HCT116 (cell line): ENCODE measurements around the gene FES. TPM values are rescaled to one million over a fixed set of nuclear protein-coding genes. Genes with fewer than 3 reads are reported as not detected.

Experiments
- ATAC-seq: fragments of 200-7000 bp; cut with Tn5 transposase; 2 replicates; pipeline ENCODE4 v1.9.1; 2020; ENCODE audit warnings: mild to moderate bottlenecking, moderate library complexity
- BruUV-seq: library from RNA; stranded (reverse); fragments of 400-500 nt; replicated peaks from 2 replicates; lab custom pipeline; 2021; lab: Mats Ljungman, UMichigan
- CTCF ChIA-PET: fragments of 300-600 bp; sonication (Branson Sonifier 250); formaldehyde crosslinking; loops from one replicate; lab custom pipeline; 2021; ENCODE audit warnings: antibody characterized with exemption; lab: Charles Lee
- POLR2A ChIA-PET: fragments of 300-600, 350-600 bp; sonication (Branson Sonifier 250); formaldehyde crosslinking; loops from one replicate; lab custom pipeline; 2021; ENCODE audit warnings: antibody characterized with exemption; lab: Charles Lee
- RAD21 ChIA-PET, 2 experiments: fragments of 300-600 bp; sonication (Branson Sonifier 250); formaldehyde crosslinking; loops; one replicate each; lab custom pipeline; 2023; ENCODE audit warnings: low total read pairs in 2 of 2; ENCODE audit not compliant: uncharacterized antibody in 2 of 2, unreplicated experiment in 2 of 2, low non-redundant PET in 1 of 2; lab: Charles Lee
- DNase-seq: peaks from one replicate; pipeline ENCODE4 v3.0.0-alpha.2; 2010; ENCODE audit warnings: low read depth, low spot score
- H2AFZ ChIP-seq: fragments of 200-600 bp; shearing (Covaris generic), sonication (generic); 2 replicates; pipeline ENCODE4 v1.6.1; 2017; ENCODE audit warnings: low read depth, mixed run types, mixed read lengths, antibody characterized with exemption, low read length; ENCODE audit not compliant: poor library complexity, severe bottlenecking
- H3K27ac ChIP-seq: 2 replicates; pipeline ENCODE4 v1.5.1; 2012; ENCODE audit warnings: low read depth, low read length
- H3K27me3 ChIP-seq: fragments of 200-600 bp; sonication (generic); 2 replicates; pipeline ENCODE4 v1.6.1; 2016; ENCODE audit warnings: mixed run types, low read length, mixed read lengths; ENCODE audit not compliant: insufficient read depth
- H3K36me3 ChIP-seq, 2 experiments: fragments of 200-500 bp in 1 of 2; fragments of 200-600 bp in 1 of 2; sonication (Bioruptor generic) in 1 of 2; sonication (generic) in 1 of 2; 2 replicates each; pipeline versions ENCODE4 v1.5.1 to v1.6.1; 2014 to 2016; ENCODE audit warnings: low read length in 2 of 2, inconsistent platforms in 1 of 2, mixed read lengths in 1 of 2, mixed run types in 1 of 2; ENCODE audit not compliant: insufficient read depth in 2 of 2, control insufficient read depth in 1 of 2
- H3K4me1 ChIP-seq, 2 experiments: fragments of 200-600 bp in 1 of 2; sonication (generic) in 1 of 2; 2 replicates each; pipeline versions ENCODE4 v1.5.1 to v1.6.1; 2012 to 2017; ENCODE audit warnings: low read length in 2 of 2, inconsistent platforms in 1 of 2, mild to moderate bottlenecking in 1 of 2, mixed read lengths in 1 of 2, mixed run types in 1 of 2, moderate library complexity in 1 of 2; ENCODE audit not compliant: insufficient read depth in 2 of 2, control insufficient read depth in 1 of 2
- H3K4me2 ChIP-seq: fragments of 200-600 bp; sonication (generic); 2 replicates; pipeline ENCODE4 v1.6.1; 2017; ENCODE audit warnings: mixed run types, low read length, mixed read lengths
- H3K4me3 ChIP-seq, 2 experiments: fragments of 200-600 bp in 1 of 2; sonication (generic) in 1 of 2; replicated peaks in 1 of 2; 2 replicates each; pipeline ENCODE4 v1.5.1; 2011 to 2016; ENCODE audit warnings: low read length in 2 of 2, control low read depth in 1 of 2, low read depth in 1 of 2, mild to moderate bottlenecking in 1 of 2, mixed read lengths in 1 of 2, mixed run types in 1 of 2
- H3K79me2 ChIP-seq: fragments of 200-600 bp; sonication (generic); 2 replicates; pipeline ENCODE4 v1.6.1; 2017; ENCODE audit warnings: mild to moderate bottlenecking, mixed run types, low read length, moderate library complexity, mixed read lengths; ENCODE audit not compliant: insufficient read depth
- H3K9ac ChIP-seq: fragments of 200-600 bp; sonication (generic); 2 replicates; pipeline ENCODE4 v1.6.1; 2016; ENCODE audit warnings: low read length, mixed read lengths
- H3K9me2 ChIP-seq: fragments of 200-600 bp; sonication (generic), shearing (Covaris generic); 2 replicates; pipeline ENCODE4 v1.6.1; 2017; ENCODE audit warnings: mixed run types, mild to moderate bottlenecking, moderate library complexity; ENCODE audit not compliant: insufficient read depth
- H3K9me3 ChIP-seq, 2 experiments: fragments of 200-500 bp in 1 of 2; fragments of 200-600 bp in 1 of 2; sonication (Bioruptor generic) in 1 of 2; sonication (generic) in 1 of 2; 2 replicates each; pipeline ENCODE4 v1.6.1; 2014 to 2017; ENCODE audit warnings: low read length in 2 of 2, mixed read lengths in 2 of 2, inconsistent platforms in 1 of 2, low read depth in 1 of 2, mild to moderate bottlenecking in 1 of 2, mixed run types in 1 of 2, moderate library complexity in 1 of 2; ENCODE audit not compliant: control insufficient read depth in 1 of 2, insufficient read depth in 1 of 2
- H4K20me1 ChIP-seq: fragments of 200-600 bp; sonication (generic), shearing (Covaris generic); 2 replicates; pipeline ENCODE4 v1.6.1; 2017; ENCODE audit warnings: mixed run types, mild to moderate bottlenecking, moderate library complexity; ENCODE audit not compliant: insufficient read depth
- ATF3 ChIP-seq: IDR thresholded peaks from 2 replicates; pipeline ENCODE4 v1.6.1; 2012
- CBX3 ChIP-seq: IDR thresholded peaks from 2 replicates; pipeline ENCODE4 v1.6.1; 2012; ENCODE audit warnings: low read depth
- CEBPB ChIP-seq: IDR thresholded peaks from 2 replicates; pipeline ENCODE4 v1.6.1; 2012; ENCODE audit warnings: low read depth
- CTCF ChIP-seq, 3 experiments: fragments of 200-600 bp in 1 of 3; sonication (generic) in 1 of 3; IDR thresholded peaks in 2 of 3; conservative IDR thresholded peaks in 1 of 3; 2 replicates each; pipeline ENCODE4 v1.5.1; 2012 to 2017; ENCODE audit warnings: low read depth in 2 of 3, low read length in 2 of 3, antibody characterized with exemption in 1 of 3, borderline replicate concordance in 1 of 3, control low read depth in 1 of 3, mild to moderate bottlenecking in 1 of 3, mixed read lengths in 1 of 3, mixed run types in 1 of 3, moderate library complexity in 1 of 3; ENCODE audit not compliant: insufficient read depth in 1 of 3
- EGR1 ChIP-seq: IDR thresholded peaks from 2 replicates; pipeline ENCODE4 v1.6.1; 2012; ENCODE audit warnings: low read depth
- ELF1 ChIP-seq: IDR thresholded peaks from 2 replicates; pipeline ENCODE4 v1.6.1; 2012; ENCODE audit warnings: low read depth, borderline replicate concordance
- EZH2 ChIP-seq: fragments of 200-600 bp; sonication (generic); IDR thresholded peaks from 2 replicates; pipeline ENCODE4 v1.6.1; 2017; ENCODE audit warnings: antibody characterized with exemption, mixed run types
- EZH2phosphoT487 ChIP-seq: fragments of 200-600 bp; IDR thresholded peaks from 2 replicates; pipeline ENCODE4 v1.6.1; 2018; ENCODE audit warnings: antibody characterized with exemption, borderline replicate concordance
- FOSL1 ChIP-seq: IDR thresholded peaks from 2 replicates; pipeline ENCODE4 v1.6.1; 2012; ENCODE audit warnings: low read depth
- MAX ChIP-seq: IDR thresholded peaks from 2 replicates; pipeline ENCODE4 v1.6.1; 2012
- POLR2A ChIP-seq: IDR thresholded peaks from 2 replicates; pipeline ENCODE4 v1.7.0; 2011; ENCODE audit warnings: borderline replicate concordance; ENCODE audit not compliant: insufficient read depth, insufficient read length; ENCODE audit errors: extremely low read depth
- POLR2AphosphoS5 ChIP-seq: IDR thresholded peaks from 2 replicates; pipeline ENCODE4 v1.6.1; 2011; ENCODE audit warnings: mild to moderate bottlenecking, low read depth, low read length, moderate library complexity
- SIN3A ChIP-seq: IDR thresholded peaks from 2 replicates; pipeline ENCODE4 v1.6.1; 2012; ENCODE audit warnings: low read depth
- TCF7L2 ChIP-seq: IDR thresholded peaks from 2 replicates; pipeline ENCODE4 v1.7.0; 2011; ENCODE audit warnings: borderline replicate concordance, inconsistent platforms; ENCODE audit not compliant: insufficient read depth, insufficient read length; ENCODE audit errors: extremely low read depth
- YY1 ChIP-seq: IDR thresholded peaks from 2 replicates; pipeline ENCODE4 v1.6.1; 2011; ENCODE audit warnings: low read length, low read depth, moderate library complexity, mild to moderate bottlenecking; ENCODE audit not compliant: insufficient replicate concordance; ENCODE audit errors: extremely low read depth
- ZBTB33 ChIP-seq: IDR thresholded peaks from 2 replicates; pipeline ENCODE4 v1.6.1; 2011; ENCODE audit warnings: mild to moderate bottlenecking, low read length, moderate library complexity; ENCODE audit not compliant: insufficient replicate concordance; ENCODE audit errors: extremely low read depth
- ZFX ChIP-seq: fragments of 450-650 bp; IDR thresholded peaks from 2 replicates; pipeline ENCODE4 v1.6.1; 2017
- ZNF274 ChIP-seq: fragments of 200-500 bp; sonication (Bioruptor generic); IDR thresholded peaks from 2 replicates; pipeline ENCODE4 v1.6.1; 2014; ENCODE audit warnings: mild to moderate bottlenecking, low read depth, low read length, inconsistent platforms
- intact Hi-C: fragments of 100-400 bp; cut with micrococcal nuclease; formaldehyde crosslinking; loops from 2 replicates; pipeline ENCODE4 v1.10.0; 2022
- total RNA-seq: library from RNA; stranded (reverse); gene quantifications from one replicate; pipeline ENCODE4 v1.2.1, GENCODE V29; 2021; ENCODE audit not compliant: unreplicated experiment

FES gene
- total RNA-seq, 1 experiment from 2014 or later: 5.3 TPM

- TF ChIP-seq EZH2 (no peak), ZFX (no peak), EGR1 (no peak), ZNF274 (no peak), ZBTB33 (no peak), ELF1 (no peak), SIN3A (no peak), FOSL1 (no peak), CBX3 (no peak), EZH2phosphoT487 (no peak), ATF3 (no peak), CTCF (IDR thresholded peaks at IDR 0.05 in 2 of 3, conservative IDR thresholded peaks at IDR 0.05 in 1 of 3; ENCODE audit: borderline replicate concordance in 1 of 3, insufficient read depth in 1 of 3, low read depth in 2 of 3, low read length in 2 of 3) (no peak), TCF7L2 (no peak), YY1 (no peak), POLR2A (no peak), POLR2AphosphoS5 (no peak), CEBPB (no peak), MAX (no peak)
- Histone ChIP-seq H3K4me3 (no peak overlapping the region), H2AFZ (peak overlapping the region; percentile 62), H3K9me3 (no peaks in the 10 kb centered on the region), H4K20me1 (no peaks in the 10 kb centered on the region), H3K9ac (no peak overlapping the region), H3K36me3 (no peaks in the 10 kb centered on the region), H3K27ac (no peak overlapping the region), H3K27me3 (peaks cover 8% of the 10 kb centered on the region; the same call in 1 of the 2 replicates), H3K4me1 (peaks cover 20 to 53% of the 10 kb centered on the region in 2 experiments), H3K79me2 (no peaks in the 10 kb centered on the region), H3K9me2 (no peaks in the 10 kb centered on the region), H3K4me2 (peak overlapping the region; percentile 41)
- ChIA-PET RAD21 (no interaction called here), CTCF (no interaction called here), POLR2A (interaction anchor here (0.6 to 2.1 kb wide), 2 partner anchors 9 to 154 kb away, joined by 3 to 6 read pairs; no protein-coding TSS in a partner anchor)
- ATAC-seq (no peak), DNase-seq (no peak)
- BruUV-seq: no TSS peak
- intact Hi-C loops: loop anchor here (5.0 kb wide), 1 partner anchor 144 kb away; the partner anchor contains the start of gene BLM
Measured at GRCh38 chr15:90860942-90861675, 23.2 kb upstream of the FES start.
